Activated T-helper 1 cell treated with anti-CD3 and anti-CD28 coated beads, Interleukin-12 subunit alpha, Interleukin-12 subunit beta, Interleukin-2, Interleukin-4 antibody, amounts not matched to agents 30 ng/mL and 10 ng/mL and 1 ng/mL, durations not matched to agents 14 hours and 24 hours and 36 hours (primary cell): Measurements from ENCODE around the gene CSNK1D. TPM values are rescaled to one million over a fixed set of nuclear protein-coding genes. Genes with fewer than 3 reads are reported as not detected.

ENCODE experiments used
- DNase-seq: peaks from one replicate; pipeline ENCODE4 v3.0.0; 2021; ENCODE audit warnings: low spot score
- H3K27ac Mint-ChIP-seq: one replicate; pipeline ENCODE4 v1.8.0; 2021; ENCODE audit warnings: mild to moderate bottlenecking, mixed read lengths
- H3K27me3 Mint-ChIP-seq: one replicate; pipeline ENCODE4 v1.8.0; 2022; ENCODE audit warnings: mild to moderate bottlenecking, moderate library complexity, mixed read lengths; ENCODE audit not compliant: insufficient read depth
- H3K36me3 Mint-ChIP-seq: one replicate; pipeline ENCODE4 v1.8.0; 2021; ENCODE audit warnings: low read depth, mixed read lengths
- H3K4me1 Mint-ChIP-seq: one replicate; pipeline ENCODE4 v1.8.0; 2021; ENCODE audit warnings: low read depth, mixed read lengths
- H3K4me3 Mint-ChIP-seq: one replicate; pipeline ENCODE4 v1.8.0; 2021; ENCODE audit warnings: mild to moderate bottlenecking, moderate library complexity, mixed read lengths
- H3K9me3 Mint-ChIP-seq: one replicate; pipeline ENCODE4 v1.8.0; 2021; ENCODE audit warnings: mixed read lengths
- intact Hi-C: fragments of 100-400 bp; cut with micrococcal nuclease; formaldehyde crosslinking; loops from one replicate; pipeline ENCODE4 v1.15.1; 2024
- total RNA-seq: library from RNA; stranded (reverse); gene quantifications from 2 replicates; pipeline ENCODE4 v1.2.3, GENCODE V29; 2022

Gene CSNK1D
- total RNA-seq, 1 donor from 2014 or later = 161 TPM

GRCh38 chr17:82246040-82246364, 27.5 kb downstream of the CSNK1D start:
- no peak for DNase-seq
- no peaks in the 10 kb centered on the region for H3K9me3 Mint-ChIP-seq
- H3K36me3 Mint-ChIP-seq = peaks cover 43% of the 10 kb centered on the region
- no peak overlapping the region for H3K27ac Mint-ChIP-seq
- peaks cover 12% of the 10 kb centered on the region for H3K4me1 Mint-ChIP-seq
- no peak overlapping the region for H3K4me3 Mint-ChIP-seq
- no peaks in the 10 kb centered on the region for H3K27me3 Mint-ChIP-seq
- intact Hi-C loops = no loop called here

GRCh38 chr17:82245134-82246039, 28.1 kb downstream of the CSNK1D start:
- intact Hi-C loops = no loop called here

DNA sequence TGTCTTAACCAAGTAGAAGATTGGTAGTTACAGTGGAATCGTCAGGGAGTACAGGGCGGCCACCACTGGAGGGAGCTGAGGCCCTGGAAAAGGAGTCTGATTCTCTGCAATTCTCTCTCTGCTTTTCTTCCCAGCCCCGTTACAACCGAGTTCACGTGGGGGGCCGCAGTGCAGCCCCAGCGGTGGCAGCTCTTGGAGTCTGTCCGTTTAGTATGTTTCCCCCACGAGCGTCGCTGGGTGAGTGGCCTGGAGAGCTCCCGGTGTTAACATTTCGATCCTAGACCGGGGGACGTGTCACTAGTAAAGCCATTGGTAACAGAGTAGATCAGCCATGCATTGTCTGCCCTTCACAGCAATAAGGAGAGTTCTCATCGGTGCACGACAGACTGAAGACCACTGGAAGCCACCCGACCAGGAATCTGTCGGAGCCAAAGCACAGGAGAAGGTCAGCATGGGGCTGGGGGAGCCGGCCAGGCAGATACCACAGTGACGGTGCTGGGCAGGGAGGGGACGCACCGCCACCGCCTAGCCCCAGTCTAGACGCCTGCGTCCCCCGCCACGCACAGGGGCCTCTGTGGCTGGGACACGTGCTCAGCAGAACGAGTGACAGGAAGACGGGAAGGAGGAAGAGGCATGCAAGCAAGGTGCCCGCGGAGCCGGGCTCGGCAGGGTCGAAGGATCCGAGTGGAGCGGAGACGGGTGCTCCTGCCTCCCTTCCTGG, 28.9 kb downstream of the CSNK1D start:
- DNase-seq = no peak

More at GRCh38 chr17:82245134-82246039, 28.1 kb downstream of the CSNK1D start:
- no peaks in the 10 kb centered on the region for H3K27me3 Mint-ChIP-seq
- no peak for DNase-seq
- no peak overlapping the region for H3K4me3 Mint-ChIP-seq
- H3K27ac Mint-ChIP-seq = no peak overlapping the region
- H3K9me3 Mint-ChIP-seq = no peaks in the 10 kb centered on the region
- H3K36me3 Mint-ChIP-seq = peaks cover 41% of the 10 kb centered on the region
- H3K4me1 Mint-ChIP-seq = peaks cover 17% of the 10 kb centered on the region

DNA sequence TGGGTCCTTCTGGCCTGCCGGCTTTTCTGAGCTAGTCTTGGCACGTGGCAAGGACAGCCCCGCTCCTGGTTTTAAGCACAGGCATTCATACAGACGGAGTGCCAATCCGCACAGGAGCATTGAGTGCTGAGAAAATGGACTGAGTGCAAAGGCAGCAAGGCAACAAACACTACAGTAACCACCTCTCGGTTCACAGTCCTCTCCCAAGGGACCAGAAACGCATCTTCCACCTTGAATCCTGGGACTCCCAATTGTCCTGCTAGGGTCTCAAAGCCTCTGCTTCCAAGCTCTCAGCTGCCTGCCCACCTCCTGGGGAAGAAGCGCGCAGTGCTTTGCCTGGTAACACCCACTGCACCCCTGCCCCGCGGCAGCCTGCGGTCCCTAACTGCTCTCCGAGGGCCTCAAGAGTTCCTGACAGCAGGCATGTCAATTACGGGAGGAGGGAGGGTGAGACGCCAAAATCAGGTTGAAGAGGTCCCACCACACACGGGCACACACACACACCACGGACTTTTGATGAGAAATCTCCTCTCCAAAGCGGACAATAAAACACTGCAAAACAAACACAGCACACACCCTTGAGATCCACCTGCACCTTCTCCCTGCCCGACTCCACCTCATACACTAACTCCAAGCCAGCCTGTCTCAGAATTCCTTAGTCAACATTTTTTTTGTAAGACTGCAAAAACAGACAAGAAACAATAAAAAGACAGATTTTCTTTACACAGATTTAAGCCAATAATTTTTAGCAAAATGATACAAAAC, 29.7 kb downstream of the CSNK1D start:
- Mint-ChIP-seq H3K27me3 (no peaks in the 10 kb centered on the region), H3K27ac (peak overlapping the region; percentile 87), H3K4me1 (peaks cover 25% of the 10 kb centered on the region), H3K4me3 (no peak overlapping the region), H3K36me3 (peaks cover 40% of the 10 kb centered on the region), H3K9me3 (no peaks in the 10 kb centered on the region)
- intact Hi-C loops = no loop called here
- DNase-seq = no peak

More for the DNA sequence above, 28.9 kb downstream of the CSNK1D start:
- Mint-ChIP-seq H3K27me3 (no peaks in the 10 kb centered on the region), H3K36me3 (peaks cover 38% of the 10 kb centered on the region), H3K4me3 (no peak overlapping the region), H3K27ac (peak overlapping the region; percentile 87), H3K4me1 (peaks cover 22% of the 10 kb centered on the region), H3K9me3 (no peaks in the 10 kb centered on the region)
- intact Hi-C loops = no loop called here

GRCh38 chr17:82242977-82243647, 30.4 kb downstream of the CSNK1D start:
- no peak overlapping the region for H3K4me3 Mint-ChIP-seq

GRCh38 chr17:82242698-82242976, 30.9 kb downstream of the CSNK1D start:
- no peaks in the 10 kb centered on the region for H3K27me3 Mint-ChIP-seq
- no peak for DNase-seq
- H3K27ac Mint-ChIP-seq = peak overlapping the region; percentile 48
- peaks cover 33% of the 10 kb centered on the region for H3K4me1 Mint-ChIP-seq
- peaks cover 36% of the 10 kb centered on the region for H3K36me3 Mint-ChIP-seq
- intact Hi-C loops = no loop called here
- H3K9me3 Mint-ChIP-seq = no peaks in the 10 kb centered on the region
- no peak overlapping the region for H3K4me3 Mint-ChIP-seq

More at GRCh38 chr17:82242977-82243647, 30.4 kb downstream of the CSNK1D start:
- Mint-ChIP-seq H3K36me3 (peaks cover 41% of the 10 kb centered on the region), H3K27ac (no peak overlapping the region), H3K27me3 (no peaks in the 10 kb centered on the region), H3K9me3 (no peaks in the 10 kb centered on the region), H3K4me1 (peaks cover 32% of the 10 kb centered on the region)
- no peak for DNase-seq
- intact Hi-C loops = no loop called here

DNA sequence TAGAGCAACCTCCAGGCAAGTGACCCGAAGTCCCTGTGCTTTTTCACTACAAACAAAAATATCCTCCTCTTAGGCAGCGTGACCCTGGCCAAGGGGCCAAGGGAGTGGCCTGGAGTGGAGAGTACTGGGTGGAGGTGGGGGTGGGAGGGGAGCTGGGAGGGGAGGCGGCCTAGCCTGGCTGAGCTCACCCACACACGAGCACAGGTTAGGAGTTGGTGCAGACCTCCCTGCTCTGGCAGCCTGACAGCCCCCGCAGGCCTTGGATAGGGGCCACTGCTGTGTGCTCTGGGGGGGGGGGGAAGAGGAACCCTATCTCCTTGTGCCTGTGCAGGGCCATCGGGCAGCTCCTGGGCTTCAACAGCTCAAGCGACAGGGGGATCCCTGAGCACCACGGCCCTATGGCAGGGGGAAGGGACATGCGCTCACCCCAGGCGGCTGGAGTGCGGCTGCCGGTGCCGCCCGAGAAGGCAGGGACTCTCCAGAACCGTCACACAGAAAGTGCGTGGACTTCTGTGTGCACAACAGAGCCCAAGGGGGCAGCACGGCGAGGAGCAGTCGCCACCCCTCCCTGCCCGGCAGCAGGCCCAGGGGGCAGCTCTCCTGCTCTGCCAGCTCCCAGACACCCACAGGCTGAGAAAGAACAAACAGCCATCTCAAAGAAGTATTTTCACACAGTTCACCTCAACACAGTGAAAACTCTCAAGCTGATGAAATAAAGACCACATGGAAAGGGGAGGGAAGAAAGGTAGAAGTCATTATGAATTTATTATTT, 31.4 kb downstream of the CSNK1D start:
- H3K27ac Mint-ChIP-seq = peak overlapping the region; percentile 71
- H3K4me3 Mint-ChIP-seq = no peak overlapping the region
- H3K9me3 Mint-ChIP-seq = no peaks in the 10 kb centered on the region
- H3K36me3 Mint-ChIP-seq = peaks cover 34% of the 10 kb centered on the region
- intact Hi-C loops = no loop called here
- peaks cover 33% of the 10 kb centered on the region for H3K4me1 Mint-ChIP-seq
- no peak for DNase-seq
- no peaks in the 10 kb centered on the region for H3K27me3 Mint-ChIP-seq

- no peaks in the 10 kb centered on the region for H3K27me3 Mint-ChIP-seq
- peaks cover 30% of the 10 kb centered on the region for H3K4me1 Mint-ChIP-seq
- H3K9me3 Mint-ChIP-seq = no peaks in the 10 kb centered on the region
- H3K36me3 Mint-ChIP-seq = peaks cover 30% of the 10 kb centered on the region
- DNase-seq = no peak
- intact Hi-C loops = no loop called here
- H3K27ac Mint-ChIP-seq = peak overlapping the region; percentile 81
- no peak overlapping the region for H3K4me3 Mint-ChIP-seq
Observed at GRCh38 chr17:82241183-82241925, 32.1 kb downstream of the CSNK1D start.

GRCh38 chr17:82240506-82241182, 32.9 kb downstream of the CSNK1D start:
- no peaks in the 10 kb centered on the region for H3K27me3 Mint-ChIP-seq
- H3K9me3 Mint-ChIP-seq = no peaks in the 10 kb centered on the region
- H3K27ac Mint-ChIP-seq = peak overlapping the region; percentile 81
- H3K36me3 Mint-ChIP-seq = peaks cover 30% of the 10 kb centered on the region
- intact Hi-C loops = no loop called here
- H3K4me1 Mint-ChIP-seq = peaks cover 36% of the 10 kb centered on the region
- H3K4me3 Mint-ChIP-seq = no peak overlapping the region
- no peak for DNase-seq

- Mint-ChIP-seq H3K27ac (peak overlapping the region; percentile 81), H3K36me3 (peaks cover 27% of the 10 kb centered on the region)
- intact Hi-C loops = loop anchor here (2.0 to 5.0 kb wide), 2 partner anchors 32 to 53 kb away; partner anchors contain the start of gene CSNK1D
Observed at GRCh38 chr17:82239926-82240505, 33.5 kb downstream of the CSNK1D start.

More at GRCh38 chr17:82239926-82240505, 33.5 kb downstream of the CSNK1D start:
- Mint-ChIP-seq H3K4me3 (no peak overlapping the region), H3K9me3 (no peaks in the 10 kb centered on the region), H3K4me1 (peaks cover 36% of the 10 kb centered on the region), H3K27me3 (no peaks in the 10 kb centered on the region)
- DNase-seq = no peak
